Measurements from ENCODE around the gene COLGALT1.
"Not testable (repeated sequence)": the region's sequence is repeated elsewhere in the genome, so short reads cannot be mapped to it uniquely, and the experiment has no call there.

COLGALT1 gene

DNA sequence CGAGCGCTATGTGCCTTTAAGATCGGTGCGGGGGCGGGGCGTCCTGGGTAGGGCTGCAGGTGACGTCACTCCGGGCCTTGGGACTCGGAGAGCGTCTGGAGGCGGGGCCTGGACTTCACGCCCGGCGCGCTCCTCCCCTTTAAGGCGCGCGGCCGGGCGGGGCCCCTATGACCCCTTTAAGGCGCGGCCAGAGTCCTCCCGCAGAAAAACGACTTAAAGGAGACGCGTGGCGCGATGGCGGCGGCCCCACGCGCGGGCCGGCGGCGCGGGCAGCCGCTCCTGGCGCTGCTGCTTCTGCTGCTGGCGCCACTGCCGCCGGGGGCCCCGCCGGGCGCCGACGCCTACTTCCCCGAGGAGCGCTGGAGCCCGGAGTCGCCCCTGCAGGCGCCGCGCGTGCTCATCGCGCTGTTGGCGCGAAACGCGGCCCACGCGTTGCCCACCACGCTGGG, at the start of gene COLGALT1:
Gene COLGALT1 (plus strand): TSS at position 170 of the 449 bp plus-strand sequence. CDS start 65 bp downstream, at position 235.
- peak; percentile 91 for DNase-seq

- DNase-seq: no peak
These were observed 48.7 kb upstream of the COLGALT1 start for GRCh38 chr19:17506745-17507144.

GRCh38 chr19:17508558-17508933, 46.9 kb upstream of the COLGALT1 start:
- DNase-seq: not testable (repeated sequence)

DNA sequence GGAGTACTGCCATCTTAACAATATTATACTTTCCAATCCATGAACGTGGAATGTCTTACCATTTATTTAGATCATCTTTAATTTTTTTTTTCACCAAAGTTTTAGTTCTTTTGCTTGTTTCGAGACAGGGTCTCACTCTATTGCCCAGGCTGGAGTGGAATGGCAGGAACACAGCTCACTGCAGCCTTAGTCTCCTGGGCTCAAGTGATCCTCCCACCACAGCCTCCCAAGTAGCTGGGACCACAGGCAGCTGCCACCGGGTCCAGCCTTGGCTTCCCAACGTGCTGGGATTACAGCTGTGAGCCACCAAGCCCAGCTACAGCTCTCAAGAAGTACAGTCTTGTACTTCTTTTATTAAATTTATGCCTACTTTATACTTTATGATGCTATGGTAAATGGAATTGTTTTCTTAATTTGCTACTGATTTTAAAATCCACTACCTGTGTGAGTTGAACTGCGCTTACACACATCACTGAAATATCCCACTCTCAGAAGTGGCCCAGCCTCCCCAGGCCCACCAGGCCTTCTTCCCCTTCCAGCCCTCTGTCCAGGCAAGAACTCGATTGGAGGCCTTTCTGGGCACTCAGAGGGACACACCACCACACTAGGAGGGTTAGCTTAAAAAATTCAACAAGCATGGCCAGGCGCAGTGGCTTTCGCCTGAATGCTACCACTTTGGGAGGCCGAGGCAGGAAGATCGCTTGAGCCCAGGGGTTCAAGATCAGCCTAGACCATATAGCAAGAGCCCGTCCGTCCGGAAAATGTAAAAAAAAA, 45.0 kb upstream of the COLGALT1 start:
- DNase-seq: no peak

DNA sequence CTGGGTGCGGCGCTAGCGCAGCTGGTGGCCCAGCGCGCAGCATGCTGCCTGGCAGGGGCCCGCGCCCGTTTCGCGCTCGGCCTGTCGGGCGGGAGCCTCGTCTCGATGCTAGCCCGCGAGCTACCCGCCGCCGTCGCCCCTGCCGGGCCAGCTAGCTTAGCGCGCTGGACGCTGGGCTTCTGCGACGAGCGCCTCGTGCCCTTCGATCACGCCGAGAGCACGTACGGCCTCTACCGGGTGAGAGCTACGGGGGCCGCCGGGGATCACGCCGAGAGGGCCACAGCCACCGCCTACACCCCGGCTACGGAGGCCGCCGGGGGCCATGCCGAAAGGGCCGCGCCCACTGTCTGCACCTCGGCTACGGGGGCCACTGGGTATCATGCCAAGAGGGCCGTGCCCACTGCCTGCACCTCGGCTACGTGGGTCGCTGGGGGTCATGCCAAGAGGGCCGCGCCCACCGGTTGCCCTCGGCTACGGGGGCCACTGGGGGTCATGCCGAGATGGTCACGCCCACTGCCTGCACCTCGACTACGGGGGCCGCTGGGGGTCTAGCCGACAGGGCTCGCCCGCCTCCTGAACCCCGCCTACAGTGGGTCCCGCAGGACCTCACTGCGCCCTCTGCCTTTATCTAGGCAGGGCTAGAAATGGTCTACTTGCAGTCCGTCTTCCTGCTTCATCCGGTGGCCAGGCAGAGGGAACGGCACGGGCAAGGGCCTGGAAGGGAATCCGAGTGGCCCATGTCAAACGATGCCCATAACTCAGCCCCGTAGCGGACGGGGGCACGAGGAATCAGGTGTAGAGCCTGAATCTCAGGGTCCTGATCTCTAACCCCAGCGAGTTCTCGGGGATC, 43.5 kb upstream of the COLGALT1 start:
- no peak for DNase-seq

- no peak for DNase-seq
These were observed 42.9 kb upstream of the COLGALT1 start for GRCh38 chr19:17512574-17512939.

GRCh38 chr19:17515408-17516149, 39.9 kb upstream of the COLGALT1 start:
- no peak for DNase-seq

GRCh38 chr19:17517898-17518297, 37.6 kb upstream of the COLGALT1 start:
- no peak for DNase-seq

GRCh38 chr19:17518654-17519053, 36.8 kb upstream of the COLGALT1 start:
- not testable (repeated sequence) for DNase-seq

DNA sequence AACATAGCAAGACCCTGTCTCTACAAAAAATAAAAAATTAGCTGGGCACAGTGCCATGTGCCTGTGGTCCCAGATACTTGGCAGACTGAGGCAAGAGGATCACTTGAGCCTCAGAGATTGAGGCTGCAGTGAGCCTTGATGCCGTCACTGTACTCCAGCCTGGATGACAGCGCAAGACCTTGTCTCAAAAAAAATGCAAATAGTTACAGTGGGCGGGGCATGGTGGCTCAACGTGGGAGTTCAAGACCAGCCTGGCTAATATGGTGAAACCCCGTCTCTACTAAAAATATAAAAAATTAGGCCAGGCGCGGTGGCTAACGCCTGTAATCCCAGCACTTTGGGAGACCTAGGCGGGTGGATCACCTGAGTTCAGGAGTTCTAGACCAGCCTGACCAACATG, 35.5 kb upstream of the COLGALT1 start:
- DNase-seq: no peak

DNA sequence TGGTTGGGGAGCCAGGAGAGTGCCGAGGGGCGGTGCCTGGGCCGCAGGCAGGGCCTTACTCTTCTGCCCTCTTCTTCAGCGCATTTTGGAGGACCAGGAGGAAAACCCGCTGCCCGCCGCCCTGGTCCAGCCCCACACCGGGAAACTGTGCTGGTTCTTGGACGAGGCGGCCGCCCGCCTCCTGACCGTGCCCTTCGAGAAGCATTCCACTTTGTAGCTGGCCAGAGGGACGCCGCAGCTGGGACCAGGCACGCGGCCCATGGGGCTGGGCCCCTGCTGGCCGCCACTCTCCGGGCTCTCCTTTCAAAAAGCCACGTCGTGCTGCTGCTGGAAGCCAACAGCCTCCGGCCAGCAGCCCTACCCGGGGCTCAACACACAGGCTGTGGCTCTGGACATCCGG, 34.6 kb upstream of the COLGALT1 start:
- no peak for DNase-seq

DNA sequence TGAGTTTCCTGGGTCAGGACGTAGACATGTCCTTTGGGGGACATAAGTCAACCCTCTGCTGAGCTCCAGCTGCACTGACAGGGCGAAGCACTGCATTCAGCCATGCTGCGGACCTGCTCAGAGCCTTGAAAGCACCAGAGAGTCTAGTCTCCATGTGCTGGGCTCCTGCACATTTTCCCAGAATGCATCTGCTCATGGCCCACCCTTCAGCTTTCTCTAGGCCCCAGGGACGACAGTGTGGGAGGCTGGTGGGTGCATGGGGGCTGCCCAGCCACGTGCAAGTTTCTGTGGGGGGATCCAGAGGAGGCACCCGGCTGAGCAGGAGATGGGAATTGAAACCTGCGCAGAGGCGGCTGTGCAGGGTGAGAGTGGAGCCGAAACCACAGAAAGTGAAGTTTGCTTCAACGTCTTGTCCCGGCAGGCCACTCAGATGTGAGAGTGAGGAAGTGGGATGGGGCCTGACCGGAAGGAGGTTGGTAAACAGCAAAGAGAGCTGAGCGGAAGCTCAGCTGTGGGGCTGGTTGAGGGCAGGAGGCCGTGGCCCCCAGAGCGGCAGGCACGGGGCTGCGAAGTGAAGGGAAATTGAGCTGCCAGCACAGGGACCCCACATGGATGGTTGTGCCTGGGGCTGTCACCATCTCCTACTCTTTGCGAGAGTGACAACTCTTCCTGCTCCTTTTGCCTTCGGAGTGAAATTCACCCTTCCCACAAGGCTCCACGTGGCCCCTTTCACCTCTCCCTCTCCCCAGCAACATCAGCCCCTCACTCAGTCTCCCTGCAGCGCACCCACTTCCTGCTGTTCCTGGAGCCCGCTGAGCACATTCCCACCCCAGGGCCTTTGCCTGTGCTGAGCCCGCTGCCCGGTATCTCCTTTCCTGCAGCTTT, 32.2 kb upstream of the COLGALT1 start:
- no peak for DNase-seq

DNA sequence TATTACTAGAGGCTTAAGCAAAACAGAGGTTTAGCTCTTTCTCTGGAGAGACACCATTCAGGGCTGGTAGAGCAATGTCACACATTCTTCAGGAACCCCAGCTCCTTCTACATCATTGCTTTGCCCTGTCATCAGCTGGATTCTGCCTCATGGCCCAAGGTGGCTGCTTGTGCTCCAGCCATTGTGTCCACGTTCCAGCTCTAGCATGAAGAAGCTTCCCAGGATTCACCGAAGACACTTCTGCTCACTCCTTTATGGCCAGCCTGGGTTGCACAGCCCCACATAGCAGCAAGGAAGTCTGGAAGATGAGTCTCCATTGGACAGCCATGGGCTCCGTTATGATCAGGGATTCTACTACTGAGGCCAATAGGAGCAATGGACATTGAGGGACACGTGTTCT, 30.8 kb upstream of the COLGALT1 start:
- no peak for DNase-seq

DNA sequence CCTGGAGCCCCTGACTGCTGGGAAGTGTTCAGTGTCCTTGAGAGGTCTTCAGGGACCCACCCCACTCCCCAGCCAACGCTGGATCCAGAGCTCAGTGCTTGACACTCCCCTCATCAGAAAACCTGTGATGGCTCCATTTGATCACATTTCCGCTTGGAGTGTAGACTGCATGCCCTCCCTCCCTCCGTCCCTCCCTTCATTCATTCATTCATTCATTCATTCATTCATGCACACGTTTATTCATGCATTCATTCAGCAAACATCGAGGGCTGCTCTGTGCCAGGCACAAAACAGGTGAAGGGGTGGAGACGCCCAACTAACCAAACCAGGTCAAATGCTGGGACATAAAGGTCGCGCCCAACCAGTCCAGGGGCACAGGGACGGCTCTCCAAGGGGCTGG, 30.3 kb upstream of the COLGALT1 start:
- DNase-seq: no peak

GRCh38 chr19:17526922-17527321, 28.5 kb upstream of the COLGALT1 start:
- no peak for DNase-seq

- DNase-seq: no peak
These were observed 28.1 kb upstream of the COLGALT1 start for GRCh38 chr19:17527326-17527725.

DNA sequence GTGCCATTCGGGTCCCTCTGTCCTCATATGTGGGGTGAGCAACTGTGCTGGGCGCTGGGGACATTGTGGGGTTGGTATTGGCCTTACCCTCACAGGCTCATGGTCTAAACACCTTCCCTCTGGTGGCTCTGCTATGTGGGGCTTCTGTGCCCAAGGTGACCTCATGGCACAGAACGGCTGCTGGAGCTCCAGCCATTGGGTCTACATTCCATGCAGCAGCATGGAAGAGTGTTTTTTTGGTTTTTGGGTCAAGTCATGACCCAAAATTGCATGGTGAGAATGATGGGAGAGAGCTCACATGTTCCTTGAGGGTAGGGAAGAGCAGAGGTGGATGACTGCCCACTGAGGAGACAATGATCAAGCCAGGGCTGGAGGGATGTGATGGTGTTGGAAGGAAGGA, 26.8 kb upstream of the COLGALT1 start:
- DNase-seq: no peak

DNA sequence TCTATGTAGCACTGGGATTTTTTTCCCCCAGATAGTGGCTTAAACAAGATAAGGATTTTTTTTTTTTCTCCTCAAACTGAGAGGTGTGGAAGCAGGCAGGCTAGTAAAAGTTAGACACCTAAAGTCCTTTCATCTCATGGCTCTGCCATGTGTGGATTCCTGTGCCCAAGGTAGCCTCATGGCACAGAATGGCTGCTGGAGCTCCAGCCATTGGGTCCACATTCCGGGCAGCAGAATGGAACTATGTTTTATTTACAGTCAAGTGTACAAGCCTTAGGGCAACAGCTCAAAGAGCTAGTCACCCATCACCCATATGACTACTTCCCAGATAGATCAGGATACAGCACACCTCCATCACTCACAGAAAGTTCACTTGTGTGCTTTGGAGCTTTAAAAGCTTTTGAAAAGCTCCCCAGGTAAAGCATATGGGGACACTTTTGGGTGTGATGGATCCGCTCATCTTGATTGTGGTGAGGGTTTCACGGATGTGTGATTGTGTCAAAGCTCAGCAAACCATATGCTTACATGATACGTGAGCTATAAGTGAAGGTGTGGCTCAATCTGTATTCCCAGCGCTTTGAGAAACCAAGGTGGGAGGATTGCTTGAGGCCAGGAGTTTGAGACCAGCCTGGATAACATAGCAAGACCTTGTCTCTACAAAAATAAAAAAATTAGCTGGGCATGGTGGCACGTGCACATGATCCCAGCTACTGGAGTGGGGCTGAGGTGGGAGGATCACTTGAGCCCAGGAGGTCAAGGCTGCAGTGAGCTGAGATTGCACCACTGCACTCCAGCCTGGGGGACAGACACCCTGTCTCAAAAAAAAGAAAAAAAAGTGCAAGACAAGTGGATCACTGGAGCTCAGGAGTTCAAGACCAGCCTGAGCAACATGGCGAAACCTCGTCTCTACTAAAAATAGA, 25.9 kb upstream of the COLGALT1 start:
- DNase-seq: no peak

DNA sequence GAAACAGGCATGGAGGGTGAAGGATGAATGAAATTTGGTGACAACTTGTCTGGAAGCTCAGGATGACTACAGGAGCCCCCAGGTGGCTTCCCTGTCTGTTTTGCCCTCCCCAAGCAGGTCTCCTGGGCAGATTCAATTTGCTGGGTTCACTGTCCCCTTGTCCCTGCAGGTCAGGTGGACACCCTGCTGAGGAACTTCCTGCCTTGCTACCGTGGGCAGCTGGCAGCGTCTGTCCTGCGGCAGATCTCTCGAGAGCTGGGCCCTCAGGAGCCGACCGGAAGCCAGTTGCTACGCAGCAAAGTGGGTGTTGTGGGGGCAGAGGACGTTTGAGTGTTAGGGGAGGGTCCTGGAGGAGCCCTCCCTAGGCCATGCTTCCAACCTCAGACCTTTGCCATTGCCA, 24.9 kb upstream of the COLGALT1 start:
- DNase-seq: no peak

DNA sequence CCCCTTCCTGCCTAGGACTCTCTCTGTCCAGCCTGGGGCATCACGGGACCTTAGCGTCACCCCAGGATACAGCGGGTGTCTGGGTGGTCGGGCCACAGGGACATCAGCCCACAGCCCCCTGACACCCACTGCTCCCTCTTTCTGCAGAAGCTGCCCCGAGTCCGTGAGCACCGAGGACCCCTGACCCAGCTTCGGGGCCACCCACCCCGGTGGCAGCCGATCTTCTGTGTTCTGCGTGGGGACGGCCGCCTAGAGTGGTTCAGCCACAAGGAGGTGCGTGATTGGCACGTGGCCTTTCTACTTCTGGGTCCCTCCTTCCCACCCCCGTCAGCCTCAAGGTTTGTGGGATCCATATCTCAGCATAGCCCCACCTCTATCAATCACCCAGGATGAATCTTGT, 23.3 kb upstream of the COLGALT1 start:
- no peak for DNase-seq

GRCh38 chr19:17532557-17532956, 22.9 kb upstream of the COLGALT1 start:
- no peak for DNase-seq
